ENCODE measurements around the gene FKBP3.
"Not testable (repeated sequence)": the region's sequence is repeated elsewhere in the genome, so short reads cannot be mapped to it uniquely, and the experiment has no call there.

FKBP3 gene

DNA sequence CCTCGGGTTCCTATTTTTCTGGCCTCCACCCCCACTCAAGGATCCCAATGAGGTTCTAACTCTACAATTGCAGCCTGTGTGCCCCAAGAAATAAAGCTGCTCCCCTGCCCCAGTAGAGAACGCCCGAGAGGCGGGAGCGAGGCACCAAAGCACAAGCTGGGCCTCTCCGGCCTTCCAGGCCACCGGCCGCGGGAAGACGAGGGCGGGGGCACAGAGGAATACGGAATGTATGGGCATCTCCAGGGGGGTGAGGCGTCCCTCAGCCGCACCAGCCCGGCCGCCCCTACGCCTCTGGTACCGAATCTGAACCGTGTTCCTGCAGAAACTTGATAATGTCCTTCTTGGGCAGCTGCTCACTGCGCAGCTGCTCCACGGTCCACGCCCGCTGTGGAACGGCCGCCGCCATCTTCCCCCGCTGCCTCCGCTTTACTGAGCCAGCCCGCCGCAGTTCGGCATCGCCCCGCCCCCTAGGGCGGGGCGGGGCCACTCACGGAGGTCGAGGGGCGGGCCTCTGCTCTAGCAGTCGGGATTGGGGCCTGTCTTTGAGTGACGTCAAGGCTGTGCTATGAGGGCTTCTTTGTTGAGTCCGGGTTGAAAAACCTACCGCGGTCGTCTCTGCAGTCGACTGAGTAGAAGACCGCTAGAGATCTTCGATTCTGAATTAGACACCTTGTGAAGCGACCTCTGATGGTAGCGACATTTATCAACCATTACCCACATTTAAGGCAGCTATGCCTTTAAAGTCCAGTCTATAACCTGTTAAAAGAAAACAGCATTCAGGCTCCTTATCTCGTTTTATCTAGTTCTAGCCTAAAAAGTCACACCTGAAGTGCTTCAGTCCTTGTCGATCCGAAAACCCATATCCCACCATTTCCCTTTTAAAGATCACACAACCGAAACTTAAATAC is at the start of gene FKBP3:
FKBP3 (minus strand) TSS at position 431 of the 908 bp plus-strand sequence; CDS start at position 406, 25 bp downstream.
- peak; percentile 93 for DNase-seq (ENCODE audit: low read depth)

DNA sequence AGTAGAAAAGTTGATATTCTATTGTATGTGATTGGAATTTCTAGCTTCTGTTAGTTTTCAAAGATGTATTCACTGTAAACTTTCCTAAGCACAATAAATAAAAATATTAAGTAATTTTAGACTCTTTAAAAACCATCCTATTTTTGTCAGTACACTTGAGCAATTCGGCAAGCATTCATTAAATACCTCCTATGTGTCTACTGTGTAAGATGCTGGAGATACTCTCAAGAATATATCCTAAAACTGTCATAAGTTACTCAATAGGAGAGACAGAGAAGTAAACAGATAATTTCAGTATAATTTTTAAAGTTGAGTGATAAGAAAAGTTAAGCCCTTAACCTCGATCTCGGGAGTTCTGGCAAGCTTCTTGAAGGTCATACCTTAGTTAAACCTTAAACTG is 47.5 kb upstream of the FKBP3 start:
- DNase-seq (ENCODE audit: low read depth): no peak

DNA sequence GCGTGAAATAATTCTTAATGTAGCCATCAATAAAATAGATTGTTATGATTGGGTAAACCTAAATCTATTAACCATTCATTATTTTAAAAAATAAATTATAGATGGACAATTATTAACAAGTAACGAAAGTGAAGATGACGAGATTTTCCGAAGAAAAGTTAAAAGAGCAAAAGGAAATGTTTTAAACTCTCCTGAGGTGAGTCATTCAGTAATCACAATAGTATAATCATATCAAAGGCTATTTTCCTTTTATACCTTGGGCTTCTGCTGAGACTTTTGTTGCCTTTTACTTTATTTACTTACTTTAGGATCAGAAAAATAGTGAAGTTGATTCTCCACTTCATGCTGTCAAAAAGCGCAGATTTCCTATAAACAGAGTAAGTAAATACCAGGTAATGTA is 47.0 kb upstream of the FKBP3 start:
- DNase-seq (ENCODE audit: low read depth): no peak

DNA sequence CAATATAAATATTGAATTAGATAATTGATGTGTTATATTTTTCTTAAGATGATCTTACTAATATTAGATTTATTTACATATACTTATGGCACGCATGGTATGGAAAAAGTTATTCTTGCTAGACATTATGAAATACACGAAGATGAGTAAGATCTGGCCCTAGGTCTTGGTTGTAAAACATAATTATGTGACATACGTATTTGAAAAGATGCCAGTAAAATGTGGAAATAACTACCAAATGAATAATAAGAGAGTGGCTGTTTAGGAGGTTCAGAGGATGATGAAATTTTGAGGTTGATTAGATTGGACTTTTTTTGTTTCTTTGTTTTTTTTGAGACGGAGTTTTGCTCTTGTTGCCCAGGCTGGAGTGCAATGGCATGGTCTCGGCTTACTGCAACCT is 42.8 kb upstream of the FKBP3 start:
- DNase-seq (ENCODE audit: low read depth): no peak

DNA sequence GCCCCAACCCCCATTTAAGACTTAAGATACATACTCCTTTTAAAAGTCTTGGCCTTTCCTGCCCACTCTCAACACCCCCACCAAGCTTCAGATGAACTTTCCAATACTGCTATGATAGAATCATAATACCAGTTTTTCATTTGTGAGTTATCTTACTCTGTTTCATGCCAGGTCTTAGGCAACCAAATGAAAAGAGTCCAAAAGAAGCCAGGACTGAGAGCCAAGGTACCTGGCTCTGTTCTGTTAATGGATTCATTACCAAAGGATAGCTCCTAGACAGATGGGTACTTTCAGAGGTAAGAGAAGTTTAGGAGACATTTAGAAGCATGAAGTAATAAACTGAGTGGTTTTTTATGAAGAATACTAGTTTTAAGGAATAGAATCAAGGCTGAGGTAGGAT is 35.6 kb upstream of the FKBP3 start:
- DNase-seq (ENCODE audit: low read depth): no peak

DNA sequence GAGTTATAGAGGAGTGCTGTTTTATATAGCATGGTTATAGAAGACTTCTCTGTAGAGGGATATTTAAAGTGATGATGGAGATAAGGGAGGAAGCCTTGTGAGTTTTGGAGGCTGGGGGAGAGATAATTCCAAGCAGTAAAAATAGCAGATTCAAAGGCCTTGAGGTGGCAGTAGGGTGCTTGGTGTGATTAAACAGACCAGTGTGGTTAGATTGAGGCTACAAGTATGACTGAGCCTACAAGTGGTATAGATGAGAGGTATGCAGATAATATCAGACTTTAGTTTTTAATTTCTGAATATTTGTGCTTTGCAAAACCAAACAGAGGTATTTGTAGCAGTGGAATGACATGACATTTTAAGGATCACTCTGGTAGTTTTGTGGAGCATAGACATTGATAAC is 21.8 kb upstream of the FKBP3 start:
- DNase-seq (ENCODE audit: low read depth): no peak

DNA sequence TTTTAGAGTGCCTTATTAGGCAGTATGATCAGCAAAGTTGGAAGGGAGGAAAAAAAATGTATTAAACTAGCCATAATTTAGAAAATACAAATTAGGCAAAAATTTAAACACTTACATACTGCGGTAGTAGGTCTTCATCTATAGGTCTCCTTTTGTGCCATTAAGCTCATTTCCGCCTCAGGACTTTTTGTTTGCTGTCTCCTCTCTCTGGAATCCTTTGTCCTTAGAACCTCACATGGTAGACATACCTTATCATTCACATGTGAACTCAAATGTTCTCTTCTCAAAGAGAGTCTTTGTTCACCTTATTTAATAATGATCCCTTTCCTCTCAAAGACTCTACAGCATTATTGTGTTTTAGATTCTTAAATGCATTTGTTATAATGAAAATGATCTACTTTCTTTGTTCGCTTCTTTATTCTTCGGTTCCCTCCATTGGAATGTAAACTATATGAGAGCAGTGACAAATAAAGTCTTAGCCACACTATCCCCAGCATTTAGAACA is 16.2 kb upstream of the FKBP3 start:
- DNase-seq (ENCODE audit: low read depth): no peak

DNA sequence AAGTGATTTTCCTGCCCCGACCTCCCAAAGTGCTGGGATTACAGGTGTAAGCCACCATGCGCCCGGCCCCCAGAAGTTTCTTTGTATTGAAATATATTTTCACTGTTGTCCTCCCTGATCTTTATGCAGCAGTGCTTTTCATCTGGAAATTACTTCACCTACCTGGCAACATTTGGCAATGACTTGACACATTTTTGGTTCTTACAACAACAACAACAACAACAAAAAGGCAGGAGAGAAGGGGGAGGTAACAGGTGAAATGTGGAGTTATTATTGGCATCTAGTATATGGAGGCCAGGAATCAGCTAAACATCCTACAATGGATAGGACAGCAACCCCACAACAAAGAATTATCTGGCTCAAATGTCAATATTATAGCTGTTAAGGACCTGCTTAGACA is 15.3 kb upstream of the FKBP3 start:
- no peak for DNase-seq (ENCODE audit: low read depth)

DNA sequence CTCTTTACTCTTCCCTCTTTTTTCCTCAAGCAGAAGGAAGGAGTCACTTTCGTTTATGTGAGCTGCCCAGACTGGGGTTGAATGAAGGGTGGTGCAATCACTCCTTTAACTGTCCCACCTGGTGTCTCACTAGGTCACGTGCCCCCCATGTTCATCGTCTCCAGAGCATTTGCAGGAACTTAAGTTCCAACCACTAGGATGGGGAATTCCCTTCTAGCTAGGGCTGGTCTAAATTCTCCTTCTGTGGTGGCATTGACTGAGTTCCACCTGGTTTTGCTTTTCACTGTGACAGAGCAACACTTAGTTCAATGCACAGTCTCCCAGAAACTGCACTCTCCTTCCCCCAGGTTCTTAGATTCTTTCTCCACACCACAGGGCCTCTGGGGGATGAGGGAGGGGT is 10.9 kb upstream of the FKBP3 start:
- DNase-seq (ENCODE audit: low read depth): no peak

DNA sequence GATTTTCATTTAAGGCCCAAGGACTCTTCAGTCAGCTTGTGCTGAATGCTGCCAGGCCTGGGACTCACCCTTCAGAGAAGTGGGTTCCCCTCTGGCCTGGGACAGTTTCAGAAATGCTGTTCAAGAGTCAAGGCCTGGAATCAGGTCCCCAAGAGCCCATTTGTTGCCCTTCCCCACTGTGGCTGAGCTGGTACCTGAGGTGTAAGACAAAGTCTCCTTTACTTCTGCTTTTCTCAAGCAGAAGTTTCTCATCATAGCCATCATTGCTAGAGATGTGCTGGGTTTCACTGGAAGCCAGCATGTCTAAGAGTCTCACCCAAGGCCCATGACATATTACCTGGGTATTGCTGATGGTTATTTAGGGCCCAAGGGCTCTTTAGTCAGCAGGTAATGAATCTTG is 10.4 kb upstream of the FKBP3 start:
- DNase-seq (ENCODE audit: low read depth): no peak

DNA sequence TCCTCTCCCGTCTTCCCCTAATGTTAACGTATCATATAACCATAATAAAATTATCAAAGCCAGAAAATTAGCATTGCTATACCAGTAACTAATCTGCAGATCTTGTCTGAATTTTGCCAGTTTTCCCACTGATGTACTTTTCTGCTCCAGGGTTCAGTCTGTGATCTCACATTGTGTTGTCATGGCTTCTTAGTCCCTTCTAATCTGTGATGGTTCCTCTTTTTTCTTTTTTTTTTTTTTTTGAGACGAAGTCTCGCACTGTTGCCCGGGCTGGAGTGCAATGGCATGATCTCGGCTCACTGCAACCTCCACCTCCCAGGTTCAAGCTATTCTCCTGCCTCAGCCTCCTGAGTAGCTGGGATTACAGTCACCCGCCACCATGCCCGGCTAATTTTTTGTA is 7.8 kb upstream of the FKBP3 start:
- DNase-seq (ENCODE audit: low read depth): not testable (repeated sequence)

DNA sequence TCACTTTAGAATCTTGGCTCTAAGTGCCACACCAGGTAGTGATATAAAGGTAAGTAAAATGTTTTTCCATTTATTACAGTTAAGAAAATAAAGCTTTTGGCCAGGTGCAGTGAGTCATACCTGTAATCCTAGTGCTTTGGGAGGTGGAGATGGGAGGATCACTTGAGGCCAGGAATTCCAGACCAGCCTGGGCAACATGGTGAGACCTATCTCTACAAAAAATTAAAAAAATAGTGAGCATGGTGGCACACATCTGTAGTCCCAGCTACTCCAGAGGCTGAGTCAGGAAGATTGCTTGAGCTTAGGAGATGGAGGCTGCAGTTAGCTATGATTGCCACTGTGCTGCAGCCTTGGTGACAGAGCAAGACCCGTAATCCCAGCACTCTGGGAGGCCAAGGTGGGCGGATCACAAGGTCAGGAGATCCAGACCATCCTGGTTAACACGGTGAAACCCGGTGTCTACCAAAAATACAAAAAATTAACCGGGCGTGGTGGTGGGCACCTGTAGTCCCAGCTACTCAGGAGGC is 6.4 kb upstream of the FKBP3 start:
- DNase-seq (ENCODE audit: low read depth): no peak

DNA sequence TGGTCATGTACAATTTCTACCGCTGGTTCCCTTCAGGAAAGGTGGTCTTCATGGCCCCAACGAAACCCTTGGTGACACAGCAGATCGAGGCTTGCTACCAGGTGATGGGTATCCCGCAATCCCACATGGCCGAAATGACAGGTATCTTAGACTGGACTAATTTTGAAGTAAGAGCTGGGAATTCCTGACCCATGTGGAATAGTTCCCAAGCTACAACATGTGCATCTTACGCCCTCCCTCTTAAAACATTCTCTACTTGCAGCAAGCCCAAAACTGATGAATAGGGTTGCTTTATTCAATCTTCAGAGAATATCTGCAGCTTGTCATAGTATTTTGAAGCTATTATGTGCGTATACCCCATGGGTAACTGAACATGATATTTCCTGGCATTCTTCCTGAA is 2.1 kb upstream of the FKBP3 start:
- no peak for DNase-seq (ENCODE audit: low read depth)

DNA sequence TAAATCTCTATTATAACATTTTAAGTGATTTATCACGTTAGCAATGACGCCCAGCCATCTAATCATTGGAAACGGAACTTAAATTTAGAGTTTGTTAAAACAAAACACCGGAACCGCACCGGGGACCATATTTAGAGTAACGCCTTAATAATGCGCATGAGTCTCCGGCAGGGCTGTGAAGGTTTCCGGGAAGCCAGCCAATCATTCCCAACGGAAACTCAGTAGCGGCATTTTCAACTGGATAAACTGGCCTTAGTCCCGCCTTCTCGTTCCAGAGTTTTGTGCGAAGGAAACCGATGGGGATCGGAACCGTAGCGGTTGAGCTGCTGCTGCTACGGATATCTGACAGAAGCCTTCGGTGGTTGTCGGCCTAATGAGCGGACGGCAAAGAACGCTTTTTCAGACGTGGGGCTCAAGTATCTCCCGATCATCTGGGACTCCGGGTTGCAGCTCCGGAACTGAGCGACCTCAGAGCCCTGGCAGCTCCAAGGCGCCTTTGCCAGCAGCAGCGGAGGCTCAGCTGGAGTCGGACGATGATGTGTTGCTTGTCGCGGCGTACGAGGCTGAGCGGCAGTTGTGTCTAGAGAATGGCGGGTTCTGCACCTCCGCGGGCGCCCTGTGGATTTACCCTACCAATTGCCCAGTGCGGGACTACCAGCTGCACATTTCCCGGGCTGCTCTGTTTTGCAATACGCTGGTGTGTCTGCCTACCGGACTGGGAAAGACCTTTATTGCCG is 1.5 kb upstream of the FKBP3 start, which contains the start of gene FANCM:
FANCM (plus strand) TSS at position 272 of the 737 bp plus-strand sequence; CDS start at position 374, 102 bp downstream.
- DNase-seq (ENCODE audit: low read depth): peak; percentile 95

DNA sequence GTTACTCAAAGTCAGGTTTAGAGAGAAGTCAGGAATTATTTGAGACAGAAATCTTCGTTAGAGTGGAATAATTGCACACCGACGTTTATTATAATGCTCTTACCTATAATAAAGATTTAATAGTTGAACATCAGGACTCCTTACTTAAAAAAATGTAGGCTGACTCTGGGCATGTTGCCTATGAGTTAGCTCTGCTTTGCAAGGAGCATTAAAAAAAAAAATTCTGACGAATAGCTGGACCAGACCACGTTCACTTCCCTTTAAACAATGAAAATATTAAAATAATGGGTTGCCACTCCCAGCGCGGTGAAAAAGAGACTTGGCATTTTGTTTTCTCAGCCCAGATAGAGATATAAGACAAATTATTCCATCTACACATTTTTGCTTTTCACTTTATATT is 875 bp upstream of the FKBP3 start:
- peak; percentile 11 for DNase-seq (ENCODE audit: low read depth)

DNA sequence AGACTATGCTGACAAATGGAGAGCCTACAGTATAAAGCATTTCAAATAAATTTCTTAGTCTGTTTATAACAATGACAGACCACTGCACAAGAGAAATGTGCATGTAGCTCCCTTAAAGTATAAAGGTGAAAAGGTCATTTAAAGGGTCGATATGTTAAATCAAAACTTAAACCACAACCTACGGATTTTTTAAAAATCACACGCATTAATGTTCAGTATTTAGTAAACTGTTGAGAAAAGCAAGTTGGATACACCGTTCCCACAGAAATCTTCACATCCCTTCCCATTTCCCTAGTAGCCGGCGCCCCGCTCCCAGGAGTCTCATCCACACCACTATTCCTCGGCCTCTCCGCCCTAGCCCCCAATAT is 614 bp downstream of the FKBP3 start:
- DNase-seq (ENCODE audit: low read depth): no peak

DNA sequence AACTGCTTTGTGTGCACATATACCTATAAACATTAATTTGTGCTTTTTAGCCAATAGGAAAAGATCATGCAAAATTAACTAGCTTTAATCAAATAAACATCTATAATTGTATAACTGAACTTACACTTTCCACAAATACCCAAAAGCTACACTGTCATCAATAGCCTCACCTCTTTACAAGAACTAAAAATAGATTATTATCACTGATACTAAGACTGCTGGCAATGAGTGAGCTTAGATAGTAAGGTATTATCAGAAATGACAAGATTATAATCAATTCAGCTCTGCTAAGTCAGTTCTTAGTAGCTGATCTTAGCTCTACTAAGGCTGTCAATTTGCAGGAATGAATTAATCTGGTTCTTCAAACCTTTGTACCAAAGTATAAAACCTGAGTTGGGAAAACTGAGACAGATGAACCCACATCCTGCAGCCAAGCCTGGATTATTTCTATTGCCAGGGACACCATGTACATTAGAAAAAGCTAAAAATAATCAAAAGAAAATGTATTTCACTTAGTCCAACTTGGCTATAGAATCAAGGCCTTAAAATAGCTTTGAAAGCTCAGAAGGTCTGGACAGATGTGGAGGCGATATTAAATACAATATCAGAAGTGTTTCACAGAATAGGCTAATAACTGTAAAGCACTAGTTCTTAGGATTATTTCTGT is 5.2 kb downstream of the FKBP3 start:
- DNase-seq (ENCODE audit: low read depth): no peak

DNA sequence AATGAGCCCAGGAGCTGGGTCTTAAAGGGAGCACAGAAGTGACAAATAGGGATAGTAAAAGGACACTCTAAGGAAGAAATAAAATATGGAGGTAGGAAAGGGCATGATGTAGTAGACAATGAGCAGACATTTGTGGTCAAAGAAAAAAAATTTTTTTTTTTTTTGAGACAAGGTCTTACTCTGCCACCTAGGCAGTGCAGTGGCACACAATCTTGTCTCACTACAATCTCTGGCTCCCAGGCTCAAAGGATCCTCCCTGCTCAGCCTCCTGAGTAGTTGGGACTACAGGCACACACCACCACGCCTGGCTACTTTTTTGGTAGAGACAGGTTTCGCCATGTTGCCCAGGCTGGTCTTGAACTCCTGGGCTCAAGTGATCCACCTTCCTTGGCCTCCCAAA is 8.5 kb downstream of the FKBP3 start:
- no peak for DNase-seq (ENCODE audit: low read depth)

DNA sequence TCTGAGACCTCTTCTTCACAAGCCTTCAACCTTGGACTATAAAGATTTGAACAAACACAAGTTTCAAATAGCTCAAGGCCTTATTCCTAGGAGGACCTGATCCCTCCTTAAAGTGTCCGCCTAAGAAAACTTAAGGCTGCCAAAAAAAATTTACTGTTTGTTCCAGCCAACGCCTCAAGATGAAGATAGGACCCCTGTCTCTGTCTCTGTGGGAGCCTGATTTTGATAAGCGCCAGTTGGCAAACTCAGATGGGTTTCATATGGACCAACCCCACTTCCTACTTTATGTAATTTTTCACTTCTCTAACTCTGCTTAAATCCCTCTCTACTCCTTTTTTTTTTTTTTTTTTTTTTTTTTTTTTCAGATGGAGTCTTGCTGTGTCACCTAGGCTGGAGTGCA is 11.0 kb downstream of the FKBP3 start:
- DNase-seq (ENCODE audit: low read depth): no peak

DNA sequence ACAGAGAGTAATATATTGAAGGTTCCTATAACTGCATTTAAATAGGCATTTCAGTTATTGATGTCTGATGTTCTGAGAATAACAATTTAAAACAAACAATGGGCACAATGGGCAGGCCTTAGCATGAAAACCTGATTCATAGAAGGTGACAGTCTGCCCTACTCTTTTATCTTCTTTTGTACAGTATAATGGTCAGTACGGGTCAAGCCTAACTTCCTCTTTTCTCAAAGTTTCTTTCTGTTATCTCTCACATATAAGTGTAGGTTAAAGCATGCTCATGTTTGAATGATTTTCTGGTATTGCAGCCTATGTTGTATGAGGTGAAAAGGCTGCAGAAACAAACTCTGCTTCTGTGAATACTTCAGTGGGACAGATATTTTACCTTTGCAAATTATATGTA is 14.2 kb downstream of the FKBP3 start:
- DNase-seq (ENCODE audit: low read depth): no peak

DNA sequence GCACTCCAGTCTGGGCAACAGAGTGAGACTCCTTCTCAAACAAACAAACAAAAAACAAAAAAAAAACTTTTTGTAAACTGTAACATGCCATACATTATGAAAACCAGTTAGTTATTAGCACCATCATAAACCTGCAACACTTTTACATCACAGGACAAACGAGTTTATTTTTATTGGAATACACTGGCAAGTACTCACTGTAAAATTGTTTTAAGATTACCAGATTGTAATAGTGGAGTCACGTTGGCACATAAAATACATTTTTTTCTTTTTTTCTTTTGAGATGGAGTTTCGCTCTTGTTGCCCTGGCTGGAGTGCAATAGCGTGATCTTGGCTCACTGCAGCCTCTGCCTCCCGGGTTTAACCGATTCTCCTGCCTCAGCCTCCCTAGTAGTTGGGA is 15.7 kb downstream of the FKBP3 start:
- DNase-seq (ENCODE audit: low read depth): no peak

DNA sequence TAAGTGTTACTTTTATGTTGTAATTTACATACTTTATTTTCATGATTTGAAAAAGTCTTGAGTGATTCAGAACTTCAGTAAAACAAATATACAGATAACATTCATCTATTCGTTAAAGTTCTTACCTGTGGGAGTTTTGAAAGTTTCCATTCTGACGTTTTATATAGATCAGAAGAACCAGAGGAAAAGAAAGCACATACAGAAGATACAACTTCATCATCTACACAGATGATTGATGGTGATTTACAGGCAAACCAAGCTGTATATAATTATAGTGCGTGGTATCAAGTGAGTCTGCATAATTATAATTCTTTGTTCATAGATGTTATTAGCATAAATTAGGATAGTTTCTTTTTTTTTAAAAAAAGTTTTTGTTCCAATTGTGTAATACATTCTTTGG is 20.0 kb downstream of the FKBP3 start:
- no peak for DNase-seq (ENCODE audit: low read depth)

All from HS-27A (cell line).